GM11168 (cell line): ENCODE measurements around the gene RIN3.

Experiments
- in situ Hi-C: fragments of 300-500 bp; cut with MboI; formaldehyde crosslinking; loops from one replicate; pipeline ENCODE4 v1.12.0; 2022; ENCODE audit warnings: low sequenced_read_pairs; ENCODE audit not compliant: unreplicated experiment

Gene RIN3

DNA sequence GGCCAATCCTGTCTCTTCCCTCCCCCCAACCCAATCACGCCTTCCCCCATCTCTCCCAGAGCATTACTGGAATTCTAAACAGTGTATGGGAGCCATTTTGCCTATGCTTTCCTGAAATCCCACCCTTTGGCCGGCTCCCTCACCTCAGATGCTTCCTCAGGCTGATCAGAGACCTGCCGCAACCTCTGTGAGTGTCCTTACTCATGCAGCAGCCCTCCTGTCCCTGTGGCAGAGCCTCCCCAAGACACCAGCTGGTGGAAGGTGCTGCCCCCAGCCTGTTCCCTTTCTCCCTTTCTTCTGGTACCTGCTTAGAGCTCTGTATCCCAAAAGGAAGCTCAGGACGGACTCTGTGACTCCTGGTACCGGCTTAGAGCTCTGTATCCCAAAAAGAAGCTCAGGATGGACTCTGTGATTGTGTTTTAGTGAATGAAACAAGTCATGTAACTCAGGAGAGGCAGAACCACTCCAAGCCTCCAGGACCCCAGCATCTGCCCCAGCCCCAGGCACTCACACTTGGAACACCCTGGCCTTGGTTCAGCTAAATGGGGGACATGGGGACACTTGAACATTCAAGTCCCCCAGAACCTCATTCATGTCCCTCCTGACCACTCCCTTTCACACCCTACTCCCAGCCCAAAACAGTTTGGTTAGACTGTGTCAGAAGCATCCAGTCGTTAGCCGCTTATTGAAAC, 29.3 kb upstream of the RIN3 start:
- in situ Hi-C loops: no loop called here

GRCh38 chr14:92486881-92487280, 26.7 kb upstream of the RIN3 start:
- in situ Hi-C loops: no loop called here

- in situ Hi-C loops: no loop called here
Observed at GRCh38 chr14:92487513-92488133, 26.0 kb upstream of the RIN3 start.

DNA sequence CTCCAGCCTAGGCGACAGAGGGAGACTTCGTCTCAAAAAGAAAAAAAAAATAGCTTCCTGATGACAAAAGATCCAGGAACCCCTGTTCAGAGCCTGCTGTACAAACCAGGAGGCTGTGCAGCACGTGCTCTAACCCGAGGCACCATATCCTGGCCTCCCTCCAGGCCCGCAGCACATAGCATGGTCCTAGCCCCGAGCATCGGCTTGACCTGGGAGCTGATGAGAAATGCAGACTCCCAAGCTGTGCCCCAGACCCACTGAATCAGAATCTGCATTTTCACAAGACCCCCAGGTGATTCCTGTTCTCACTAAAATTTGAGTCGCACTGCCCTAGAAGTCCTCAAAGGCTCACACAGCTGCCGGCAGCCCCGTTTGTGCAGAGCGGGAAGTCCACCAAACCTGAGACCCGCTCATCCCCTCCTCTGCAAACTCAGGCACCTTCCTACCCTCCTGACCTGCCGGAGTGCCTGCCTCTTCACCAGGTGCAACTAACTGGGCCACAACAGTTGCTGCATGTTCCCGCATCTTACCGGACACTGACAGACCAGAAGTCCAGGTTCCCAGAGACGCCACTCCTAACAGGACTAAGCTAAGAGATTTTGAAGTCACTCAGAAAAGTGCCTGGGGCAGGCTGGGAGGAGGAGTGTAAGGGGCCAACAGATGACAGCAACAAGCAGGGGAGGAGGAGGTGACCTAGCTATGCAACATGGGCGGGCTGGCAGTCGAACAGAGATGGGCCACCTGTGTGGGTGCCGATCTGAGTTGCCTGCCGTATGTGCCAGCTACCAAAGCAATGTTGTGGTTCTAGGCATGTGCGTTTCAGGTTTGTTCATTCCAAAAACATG, 24.0 kb upstream of the RIN3 start:
- in situ Hi-C loops: no loop called here

- in situ Hi-C loops: no loop called here
Observed at GRCh38 chr14:92490239-92490959, 23.2 kb upstream of the RIN3 start.

DNA sequence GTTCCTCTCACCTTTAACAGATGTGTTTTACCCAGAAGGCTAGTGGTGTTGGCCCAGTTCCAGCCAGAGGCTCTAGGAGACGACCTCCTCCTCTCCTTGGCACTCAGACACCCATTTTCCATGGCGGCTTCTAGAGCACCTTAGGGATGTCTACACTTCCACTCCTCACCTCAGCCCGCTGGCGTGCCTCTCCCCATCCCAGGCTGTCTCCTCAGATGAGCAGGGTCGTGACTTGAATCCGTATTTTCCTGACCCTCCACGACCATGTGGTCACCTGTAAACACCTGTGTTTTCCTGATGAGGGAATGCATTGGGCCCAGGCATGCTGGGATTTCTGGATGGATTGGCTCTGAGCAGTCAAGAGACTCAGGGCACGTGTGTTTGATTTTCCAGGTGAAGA, 21.8 kb upstream of the RIN3 start:
- in situ Hi-C loops: no loop called here

DNA sequence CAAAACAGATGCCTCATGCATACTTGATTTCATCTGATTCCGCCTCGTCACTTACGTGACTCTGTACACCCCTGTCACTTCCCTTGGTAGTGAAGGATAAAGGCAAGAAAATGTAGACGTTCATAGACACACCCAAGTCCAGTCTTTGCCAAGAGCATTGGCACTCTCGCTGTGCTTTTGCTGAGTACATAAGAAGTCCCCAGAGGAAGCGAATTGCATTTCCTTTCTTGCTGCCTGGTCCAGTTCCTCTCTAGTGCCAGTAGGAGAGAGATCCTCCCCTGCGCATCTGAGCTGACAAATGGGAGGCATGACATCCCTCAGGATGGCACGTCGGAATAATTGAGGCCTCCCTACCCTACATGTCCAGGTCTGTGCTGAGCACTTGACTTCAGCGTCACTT, 21.3 kb upstream of the RIN3 start:
- in situ Hi-C loops: no loop called here

GRCh38 chr14:92493024-92493423, 20.6 kb upstream of the RIN3 start:
- in situ Hi-C loops: no loop called here

- in situ Hi-C loops: no loop called here
Observed at GRCh38 chr14:92493492-92493891, 20.1 kb upstream of the RIN3 start.

- in situ Hi-C loops: no loop called here
Observed at GRCh38 chr14:92494512-92494911, 19.1 kb upstream of the RIN3 start.

DNA sequence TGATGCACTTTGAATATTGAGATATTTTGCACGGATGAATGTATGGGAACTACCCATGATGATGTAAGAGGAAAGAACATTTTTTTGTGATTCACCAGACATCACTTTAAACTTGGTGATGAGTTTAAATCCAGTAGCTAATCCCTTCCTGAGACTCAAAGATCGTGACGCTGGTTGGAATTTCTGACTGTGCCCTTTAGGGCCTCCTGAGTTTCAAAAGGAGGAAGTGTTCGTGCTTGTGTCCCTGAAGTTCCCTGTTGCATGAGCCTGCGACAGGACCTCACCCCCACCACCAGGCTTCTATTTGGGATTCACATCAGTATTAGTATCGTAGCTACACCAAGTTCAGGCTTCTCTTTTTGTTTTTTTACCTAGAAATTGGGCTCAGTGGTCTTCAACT, 18.6 kb upstream of the RIN3 start:
- in situ Hi-C loops: no loop called here

DNA sequence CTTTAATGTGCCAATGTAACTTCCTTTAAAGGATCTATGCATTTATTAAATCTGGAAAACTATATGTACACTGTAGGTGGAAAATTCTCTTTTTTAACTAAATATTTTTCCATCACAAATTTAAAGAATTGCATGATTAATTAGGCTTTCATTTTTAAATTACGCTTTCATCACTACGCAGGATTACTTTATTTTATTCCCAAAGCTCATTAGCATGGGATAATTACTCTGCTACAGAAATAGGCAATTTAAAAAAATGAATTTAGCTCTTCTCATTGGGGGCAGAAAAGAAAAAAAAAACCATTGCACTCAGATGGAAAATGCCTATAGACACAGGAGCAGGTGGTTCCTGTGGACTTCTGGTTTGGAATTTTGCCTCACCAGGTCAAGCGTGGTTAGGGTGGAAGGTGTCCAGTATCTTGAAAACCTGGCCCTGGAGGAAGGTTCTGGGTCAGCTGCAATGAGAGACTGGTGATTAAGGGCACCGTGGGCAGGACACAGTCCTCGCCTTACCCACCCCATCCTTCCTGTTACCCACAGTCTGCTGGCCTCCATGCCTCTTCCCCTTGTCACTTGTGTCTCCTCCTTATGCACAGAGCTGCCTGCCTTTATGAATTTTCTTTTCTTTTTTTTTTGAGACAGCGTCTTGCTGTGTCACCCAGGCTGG, 17.3 kb upstream of the RIN3 start:
- in situ Hi-C loops: no loop called here

DNA sequence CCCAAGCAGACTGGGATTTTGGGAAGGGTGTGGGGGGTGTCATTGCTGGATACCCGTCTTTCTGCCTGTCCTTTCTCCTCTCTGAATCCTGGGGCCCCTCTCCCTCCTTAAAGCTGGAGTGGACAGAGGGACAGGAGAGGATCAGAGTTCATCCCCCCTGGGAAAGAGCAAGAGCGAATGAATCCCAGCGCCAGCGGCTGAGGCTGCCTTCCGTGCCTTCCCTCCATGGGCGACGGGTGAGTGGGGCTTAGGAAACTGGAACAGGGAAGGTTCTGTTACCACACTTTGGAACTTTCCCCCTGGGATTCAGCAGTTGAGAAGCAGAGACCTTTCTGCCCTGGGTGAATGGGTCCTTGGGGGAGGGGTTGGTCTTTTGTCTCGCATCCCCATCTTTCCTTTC, 16.2 kb upstream of the RIN3 start:
- in situ Hi-C loops: no loop called here

GRCh38 chr14:92499234-92499633, 14.3 kb upstream of the RIN3 start:
- in situ Hi-C loops: no loop called here

- in situ Hi-C loops: no loop called here
Observed at GRCh38 chr14:92500491-92500941, 13.1 kb upstream of the RIN3 start.

- in situ Hi-C loops: no loop called here
Observed at GRCh38 chr14:92501891-92502351, 11.7 kb upstream of the RIN3 start.

GRCh38 chr14:92502541-92503286, 10.9 kb upstream of the RIN3 start:
- in situ Hi-C loops: no loop called here

DNA sequence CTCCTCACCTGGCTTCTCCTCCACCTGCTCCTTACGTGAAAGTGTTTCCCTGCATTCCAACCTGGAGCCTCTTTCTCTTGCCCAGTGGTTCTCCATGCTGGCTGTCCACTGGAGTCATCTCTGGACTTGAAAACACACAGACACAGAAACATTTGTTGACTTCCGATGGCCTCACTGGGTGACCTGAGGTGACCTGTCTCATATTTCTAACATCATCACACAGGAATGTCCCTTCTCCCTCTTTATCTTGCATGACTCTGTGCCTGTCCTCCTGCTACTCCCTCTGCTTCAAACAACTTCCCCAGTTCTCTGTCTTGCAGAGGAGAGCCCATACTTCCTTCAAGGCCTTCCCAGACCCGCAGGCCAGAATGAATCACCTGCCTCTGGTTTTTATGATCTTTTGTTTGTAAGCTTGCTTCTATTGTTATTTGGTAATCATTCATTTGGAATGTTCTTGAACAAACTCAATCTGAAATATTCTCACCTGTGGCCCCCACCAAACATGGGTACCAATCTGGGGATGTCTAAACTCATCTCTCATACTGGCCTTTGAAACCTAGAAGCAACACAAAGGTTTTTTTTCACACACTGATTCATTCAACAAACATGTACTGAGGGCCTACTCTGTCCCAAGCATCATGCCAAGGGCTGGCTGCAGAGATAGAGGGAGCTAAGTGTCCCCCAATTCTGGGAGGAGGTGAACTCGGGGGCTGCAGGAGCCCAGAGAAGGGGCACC, 9.7 kb upstream of the RIN3 start:
- in situ Hi-C loops: no loop called here

DNA sequence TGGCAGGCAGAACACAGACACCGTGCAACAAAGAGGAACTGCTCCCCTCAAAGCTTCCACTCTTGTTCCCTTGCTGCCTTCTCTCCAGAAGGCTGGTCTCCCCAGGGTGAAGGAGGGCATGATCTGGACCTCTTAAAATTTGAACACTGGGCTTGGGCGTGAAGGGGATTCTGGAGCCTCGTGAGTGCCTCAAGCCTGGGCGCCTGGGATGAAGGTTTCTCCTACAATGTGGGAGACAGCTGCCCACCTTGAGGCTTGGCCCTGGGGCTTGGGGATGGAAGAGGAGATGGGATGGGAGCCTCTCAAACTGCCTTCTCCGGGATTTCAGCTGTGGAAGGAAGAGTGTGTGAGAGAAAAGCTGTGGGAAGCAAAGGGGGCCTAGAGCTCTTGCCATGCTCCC, 7.8 kb upstream of the RIN3 start:
- in situ Hi-C loops: no loop called here
